ENCODE results near the gene CRMP1.

CRMP1 gene

GRCh38 chr4:5795580-5795979, 97.3 kb downstream of the CRMP1 start:
- DNase-seq (ENCODE audit: low spot score): no peak
- no peak for TF ChIP-seq CTCF (IDR thresholded peaks at IDR 0.05; ENCODE audit: extremely low read depth, missing control alignments)

- no peak for TF ChIP-seq CTCF (IDR thresholded peaks at IDR 0.05; ENCODE audit: extremely low read depth, missing control alignments)
- DNase-seq (ENCODE audit: low spot score): no peak
These were observed 99.4 kb downstream of the CRMP1 start for GRCh38 chr4:5793514-5793913.

- TF ChIP-seq CTCF (IDR thresholded peaks at IDR 0.05; ENCODE audit: extremely low read depth, missing control alignments): no peak
- DNase-seq (ENCODE audit: low spot score): no peak
These were observed 101.2 kb downstream of the CRMP1 start for GRCh38 chr4:5791654-5792053.

GRCh38 chr4:5790546-5790857, 102.4 kb downstream of the CRMP1 start:
- no peak for DNase-seq (ENCODE audit: low spot score)
- TF ChIP-seq CTCF (IDR thresholded peaks at IDR 0.05; ENCODE audit: extremely low read depth, missing control alignments): no peak

GRCh38 chr4:5789141-5789540, 103.7 kb downstream of the CRMP1 start:
- no peak for TF ChIP-seq CTCF (IDR thresholded peaks at IDR 0.05; ENCODE audit: extremely low read depth, missing control alignments)
- no peak for DNase-seq (ENCODE audit: low spot score)

GRCh38 chr4:5788144-5788543, 104.7 kb downstream of the CRMP1 start:
- no peak for TF ChIP-seq CTCF (IDR thresholded peaks at IDR 0.05; ENCODE audit: extremely low read depth, missing control alignments)
- DNase-seq (ENCODE audit: low spot score): no peak

GRCh38 chr4:5787311-5787710, 105.6 kb downstream of the CRMP1 start:
- DNase-seq (ENCODE audit: low spot score): no peak
- TF ChIP-seq CTCF (IDR thresholded peaks at IDR 0.05; ENCODE audit: extremely low read depth, missing control alignments): no peak
